Endodermal cell (in vitro differentiated cells): ENCODE measurements around the gene CFAP92. TPM values are rescaled to one million over a fixed set of nuclear protein-coding genes. Genes with fewer than 3 reads are reported as not detected.

Experiments used
- DNase-seq: peaks from one replicate; pipeline ENCODE4 v3.0.0-alpha.2; 2017
- H3K27ac ChIP-seq: 2 replicates; pipeline ENCODE4 v1.5.1; 2013; ENCODE audit warnings: mild to moderate bottlenecking, low read depth, low read length, moderate library complexity
- H3K27me3 ChIP-seq: 2 replicates; pipeline ENCODE4 v1.6.1; 2013; ENCODE audit warnings: mild to moderate bottlenecking, low read length, moderate library complexity; ENCODE audit not compliant: insufficient read depth, control insufficient read depth, poor library complexity, severe bottlenecking
- H3K36me3 ChIP-seq: 2 replicates; pipeline ENCODE4 v1.7.0; 2013; ENCODE audit warnings: mild to moderate bottlenecking, low read length, moderate library complexity; ENCODE audit not compliant: control insufficient read depth, insufficient read depth
- H3K4me1 ChIP-seq: one replicate; pipeline ENCODE4 v1.7.0; 2013; ENCODE audit warnings: low read length; ENCODE audit not compliant: control insufficient read depth, insufficient read depth
- H3K4me3 ChIP-seq: 2 replicates; pipeline ENCODE4 v1.5.1; 2013; ENCODE audit warnings: mild to moderate bottlenecking, low read length, moderate library complexity
- H3K9ac ChIP-seq: 2 replicates; pipeline ENCODE4 v1.6.1; 2013; ENCODE audit warnings: mild to moderate bottlenecking, low read length, moderate library complexity; ENCODE audit not compliant: poor library complexity, severe bottlenecking; ENCODE audit errors: extremely low read depth
- H3K9me3 ChIP-seq: 2 replicates; pipeline ENCODE4 v1.6.1; 2013; ENCODE audit warnings: mild to moderate bottlenecking, low read length, moderate library complexity; ENCODE audit not compliant: control insufficient read depth
- H3K27ac Mint-ChIP-seq: 2 replicates; pipeline ENCODE4 v1.8.0; 2020; ENCODE audit warnings: mixed read lengths
- H3K27me3 Mint-ChIP-seq: 2 replicates; pipeline ENCODE4 v1.8.0; 2021; ENCODE audit warnings: mild to moderate bottlenecking, mixed read lengths; ENCODE audit not compliant: insufficient read depth
- H3K36me3 Mint-ChIP-seq: 2 replicates; pipeline ENCODE4 v1.8.0; 2020; ENCODE audit warnings: low read depth, mixed read lengths
- H3K4me1 Mint-ChIP-seq: 2 replicates; pipeline ENCODE4 v1.8.0; 2020; ENCODE audit warnings: mixed read lengths
- H3K4me3 Mint-ChIP-seq: 2 replicates; pipeline ENCODE4 v1.8.0; 2020; ENCODE audit warnings: mild to moderate bottlenecking, moderate library complexity, mixed read lengths
- H3K9me3 Mint-ChIP-seq: 2 replicates; pipeline ENCODE4 v1.8.0; 2020; ENCODE audit warnings: mild to moderate bottlenecking, mixed read lengths
- WGBS, 2 experiments: methylation state at CpG; one replicate each; pipeline versions ENCODE4 v1.1.5 to v1.1.7; 2013; ENCODE audit warnings: missing lambda C conversion rate in 2 of 2, mixed read lengths in 1 of 2; ENCODE audit not compliant: insufficient coverage in 1 of 2, insufficient read length in 1 of 2; 5-methylcytosine and 5-hydroxymethylcytosine counted together
- total RNA-seq, 2 donors: library from RNA; stranded (reverse); fragmentation: NEBNext Ultra II Directional in 1 of 2; extraction: Animal tissue kit (Norgen Biotek cat#: 25700) in 1 of 2; gene quantifications; 2 replicates in 1 of 2; 3 replicates in 1 of 2; pipeline ENCODE4 v1.2.1, GENCODE V29; 2021
- TF ChIP-seq, protein P1 (sequence below): fragments of 200-600 bp; sonication (generic); conservative IDR thresholded peaks from 2 replicates; pipeline ENCODE4 v1.5.0; 2021; ENCODE audit warnings: antibody characterized with exemption, mild to moderate bottlenecking

The CFAP92 gene
- total RNA-seq, 2 donors from 2014 or later = 1.3 to 3.0 TPM

DNA sequence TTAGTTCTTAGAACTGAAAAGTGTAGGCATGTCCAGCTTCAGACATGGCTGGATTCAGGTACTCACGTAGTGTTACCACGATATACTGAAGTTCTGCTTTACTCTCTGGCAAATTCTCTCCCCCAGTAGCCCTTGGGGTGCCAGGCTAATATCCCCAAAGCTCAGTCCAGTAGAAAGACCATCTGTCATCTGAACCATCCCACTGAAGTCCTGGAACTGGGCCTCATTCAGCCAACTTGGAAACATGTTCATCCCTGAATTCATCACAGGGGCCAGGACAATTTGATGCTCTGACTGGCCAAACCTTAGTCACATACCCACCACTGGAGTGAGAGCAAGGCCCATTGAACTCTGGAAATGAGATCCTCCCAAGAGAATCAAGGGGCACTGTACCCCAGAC is 15.4 kb upstream of the CFAP92 start:
- H3K9me3 ChIP-seq = no peaks in the 10 kb centered on the region
- H3K27ac Mint-ChIP-seq = no peak overlapping the region
- H3K9me3 Mint-ChIP-seq = no peaks in the 10 kb centered on the region
- H3K36me3 ChIP-seq = no peaks in the 10 kb centered on the region
- no peak overlapping the region for H3K4me3 Mint-ChIP-seq
- no peak overlapping the region for H3K9ac ChIP-seq
- no peaks in the 10 kb centered on the region for H3K36me3 Mint-ChIP-seq
- H3K4me1 ChIP-seq = no peaks in the 10 kb centered on the region
- no peak for DNase-seq
- H3K4me1 Mint-ChIP-seq = peaks cover 3% of the 10 kb centered on the region
- H3K27me3 Mint-ChIP-seq = peaks cover 60% of the 10 kb centered on the region
- H3K4me3 ChIP-seq = no peak overlapping the region
- peaks cover 45% of the 10 kb centered on the region for H3K27me3 ChIP-seq
- WGBS, 2 experiments = 98 to 100% methylated on average over 2 of the region's 2 CpGs
- TF ChIP-seq, protein P1, sequence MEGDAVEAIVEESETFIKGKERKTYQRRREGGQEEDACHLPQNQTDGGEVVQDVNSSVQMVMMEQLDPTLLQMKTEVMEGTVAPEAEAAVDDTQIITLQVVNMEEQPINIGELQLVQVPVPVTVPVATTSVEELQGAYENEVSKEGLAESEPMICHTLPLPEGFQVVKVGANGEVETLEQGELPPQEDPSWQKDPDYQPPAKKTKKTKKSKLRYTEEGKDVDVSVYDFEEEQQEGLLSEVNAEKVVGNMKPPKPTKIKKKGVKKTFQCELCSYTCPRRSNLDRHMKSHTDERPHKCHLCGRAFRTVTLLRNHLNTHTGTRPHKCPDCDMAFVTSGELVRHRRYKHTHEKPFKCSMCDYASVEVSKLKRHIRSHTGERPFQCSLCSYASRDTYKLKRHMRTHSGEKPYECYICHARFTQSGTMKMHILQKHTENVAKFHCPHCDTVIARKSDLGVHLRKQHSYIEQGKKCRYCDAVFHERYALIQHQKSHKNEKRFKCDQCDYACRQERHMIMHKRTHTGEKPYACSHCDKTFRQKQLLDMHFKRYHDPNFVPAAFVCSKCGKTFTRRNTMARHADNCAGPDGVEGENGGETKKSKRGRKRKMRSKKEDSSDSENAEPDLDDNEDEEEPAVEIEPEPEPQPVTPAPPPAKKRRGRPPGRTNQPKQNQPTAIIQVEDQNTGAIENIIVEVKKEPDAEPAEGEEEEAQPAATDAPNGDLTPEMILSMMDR = no peak
- peak overlapping the region; percentile 8 for H3K27ac ChIP-seq

DNA sequence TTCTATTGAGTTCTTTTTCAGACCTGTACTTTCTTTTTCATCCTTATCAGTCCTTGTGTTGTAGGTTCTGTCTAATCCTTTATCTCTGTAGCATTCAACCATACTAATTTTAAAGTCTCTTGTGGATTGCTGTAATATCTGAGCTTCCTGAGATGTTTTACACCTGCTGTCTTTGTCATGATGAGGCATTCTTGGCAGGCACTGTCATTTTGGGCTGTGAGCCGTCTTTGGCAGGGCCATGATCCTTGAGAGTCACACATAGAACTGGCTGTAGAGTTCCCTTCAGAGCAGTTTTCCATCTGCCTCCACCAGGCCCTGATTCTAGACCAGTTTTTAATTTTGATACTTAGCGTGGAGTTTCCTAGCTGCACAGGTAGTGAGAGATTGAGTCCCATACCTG is 13.9 kb upstream of the CFAP92 start:
- no peaks in the 10 kb centered on the region for H3K9me3 Mint-ChIP-seq
- peaks cover 71% of the 10 kb centered on the region for H3K27me3 Mint-ChIP-seq
- no peak overlapping the region for H3K27ac ChIP-seq
- no peak overlapping the region for H3K27ac Mint-ChIP-seq
- 89 to 91% methylated on average over 1 to 2 of the region's 2 CpGs for WGBS, 2 experiments
- no peak overlapping the region for H3K9ac ChIP-seq
- no peaks in the 10 kb centered on the region for H3K36me3 Mint-ChIP-seq
- no peak for DNase-seq
- H3K4me3 Mint-ChIP-seq = no peak overlapping the region
- H3K9me3 ChIP-seq = no peaks in the 10 kb centered on the region
- H3K4me1 ChIP-seq = no peaks in the 10 kb centered on the region
- H3K27me3 ChIP-seq = peaks cover 59% of the 10 kb centered on the region
- H3K4me3 ChIP-seq = no peak overlapping the region
- peaks cover 3% of the 10 kb centered on the region for H3K4me1 Mint-ChIP-seq
- no peaks in the 10 kb centered on the region for H3K36me3 ChIP-seq
- TF ChIP-seq, protein P1 = no peak

DNA sequence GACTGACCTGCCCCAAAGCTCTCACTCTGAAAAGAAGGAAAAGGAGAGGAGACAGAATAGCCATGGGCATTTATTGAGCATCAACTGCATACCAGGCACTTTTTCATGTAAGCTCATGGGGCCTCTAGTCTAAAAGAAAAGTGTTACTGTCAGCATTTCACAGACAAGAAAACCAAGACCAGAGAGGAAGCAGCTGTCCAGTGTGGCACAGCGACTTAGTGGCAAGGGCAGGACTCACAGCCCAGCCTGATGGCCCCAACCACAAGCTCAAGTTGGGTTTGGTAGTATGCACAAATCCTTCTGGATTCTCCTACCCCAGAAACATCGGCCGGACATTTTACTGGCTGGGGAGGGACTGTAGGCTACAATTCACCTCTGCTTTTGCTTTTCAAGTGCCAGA is 13.0 kb upstream of the CFAP92 start:
- TF ChIP-seq, protein P1 = no peak
- no peaks in the 10 kb centered on the region for H3K36me3 ChIP-seq
- WGBS, 2 experiments = 92 to 97% methylated on average over 3 of the region's 3 CpGs
- no peak for DNase-seq
- no peak overlapping the region for H3K4me3 ChIP-seq
- no peak overlapping the region for H3K9ac ChIP-seq
- Mint-ChIP-seq H3K9me3 (no peaks in the 10 kb centered on the region), H3K27me3 (peaks cover 75% of the 10 kb centered on the region), H3K4me3 (no peak overlapping the region), H3K36me3 (no peaks in the 10 kb centered on the region), H3K4me1 (peaks cover 3% of the 10 kb centered on the region), H3K27ac (no peak overlapping the region)
- H3K9me3 ChIP-seq = no peaks in the 10 kb centered on the region
- peaks cover 69% of the 10 kb centered on the region for H3K27me3 ChIP-seq
- H3K4me1 ChIP-seq = no peaks in the 10 kb centered on the region
- H3K27ac ChIP-seq = no peak overlapping the region
